K562 (cell line): ENCODE data around the gene COL4A2. TPM values are rescaled to one million over a fixed set of nuclear protein-coding genes. Genes with fewer than 3 reads are reported as not detected.

Source experiments
- CREB3 ChIP-seq: fragments of 450-650 bp; conservative IDR thresholded peaks from 2 replicates; pipeline ENCODE4 v1.6.1; 2016; ENCODE audit warnings: missing genetic modification characterization, low read depth, mild to moderate bottlenecking, missing compliant biosample characterization, moderate library complexity
- E2F1 ChIP-seq: sonication (generic); formaldehyde crosslinking; IDR thresholded peaks from 2 replicates; pipeline ENCODE4 v1.8.1; 2023; ENCODE audit warnings: mild to moderate bottlenecking, missing genetic modification reagents, moderate library complexity
- FOXJ2 ChIP-seq: fragments of 200-800 bp; sonication (Bioruptor generic); IDR thresholded peaks from 2 replicates; pipeline ENCODE4 v1.6.1; 2016; ENCODE audit warnings: missing genetic modification characterization, missing compliant biosample characterization
- HDAC1 ChIP-seq, 2 experiments: fragments of 450-650 bp; IDR thresholded peaks; 2 replicates each; pipeline ENCODE4 v1.6.1; 2016 to 2017; ENCODE audit warnings: inconsistent platforms in 1 of 2, mild to moderate bottlenecking in 1 of 2, moderate library complexity in 1 of 2
- HMG20B ChIP-seq: fragments of 250-450 bp; sonication (Bioruptor Pico); IDR thresholded peaks from 2 replicates; pipeline ENCODE4 v1.5.0; 2021; ENCODE audit warnings: mild to moderate bottlenecking
- ILK ChIP-seq: fragments of 450-650 bp; IDR thresholded peaks from 2 replicates; pipeline ENCODE4 v1.6.1; 2016; ENCODE audit warnings: missing genetic modification characterization, low read depth, mild to moderate bottlenecking, missing compliant biosample characterization, moderate library complexity, borderline replicate concordance
- PKNOX1 ChIP-seq: fragments of 450-650 bp; IDR thresholded peaks from 2 replicates; pipeline ENCODE4 v1.6.1; 2016
- PTBP1 ChIP-seq: fragments of 200-400 bp; formaldehyde crosslinking; IDR thresholded peaks from 2 replicates; pipeline ENCODE4 v1.6.1; 2017; ENCODE audit warnings: low read depth, low read length
- SRSF9 ChIP-seq: fragments of 200-400 bp; formaldehyde crosslinking; IDR thresholded peaks from 2 replicates; pipeline ENCODE4 v1.6.1; 2017; ENCODE audit warnings: low read depth, low read length, borderline replicate concordance
- ZNF766 ChIP-seq: fragments of 200-800 bp; sonication (Bioruptor generic); conservative IDR thresholded peaks from 2 replicates; pipeline ENCODE4 v1.6.1; 2016; ENCODE audit warnings: missing genetic modification characterization, missing compliant biosample characterization
- polyA plus RNA-seq, 8 experiments: library from polyadenylated mRNA; depleted of rRNA in 4 of 8; stranded (reverse) in 5 of 8; unstranded in 3 of 8; fragments of >200 nt; fragmentation: Nextera tagmentation in 2 of 8; fragmentation: Illumina TruSeq in 1 of 8; extraction: Ambion mirVana in 2 of 8; extraction: Trizol in 1 of 8; gene quantifications; 2 replicates each; pipeline versions ENCODE4 v1.2.1 to v1.2.3, GENCODE V29; 2011 to 2014; ENCODE audit warnings: inconsistent platforms in 1 of 8, missing spikeins in 1 of 8
- total RNA-seq, 7 experiments: library from RNA; depleted of rRNA in 6 of 7; stranded (reverse); fragments of >200 nt in 6 of 7; fragmentation: Illumina TruSeq in 2 of 7; extraction: Trizol in 2 of 7; gene quantifications; 2 replicates each; pipeline versions ENCODE4 v1.2.1 to v1.2.3, GENCODE V29; 2011 to 2021; ENCODE audit warnings: low replicate concordance in 1 of 7
- TF ChIP-seq, protein P1 (sequence below), 2 experiments: fragments of 450-650 bp in 1 of 2; IDR thresholded peaks; 2 replicates each; pipeline ENCODE4 v1.6.1; 2011 to 2017; ENCODE audit warnings: low read depth in 2 of 2, antibody characterized with exemption in 1 of 2, borderline replicate concordance in 1 of 2, low read length in 1 of 2, mild to moderate bottlenecking in 1 of 2, mixed read lengths in 1 of 2; ENCODE audit not compliant: control insufficient read depth in 1 of 2
- TF ChIP-seq, protein P2 (sequence below): fragments of 450-650 bp; IDR thresholded peaks from 2 replicates; pipeline ENCODE4 v1.6.1; 2014; ENCODE audit warnings: low read depth, mild to moderate bottlenecking, moderate library complexity, borderline replicate concordance

Gene COL4A2
- total and polyA plus RNA-seq, 9 of the 15 experiments (the other 6 are each of a cell fraction or from before 2014, with no cell fraction given) = 0.13 to 15.2 (median 8.1) TPM

GRCh38 chr13:110509971-110510786 lies 203.1 kb downstream of the COL4A2 start (continued):
- TF ChIP-seq ILK (tag) = no peak
- TF ChIP-seq, protein P1, sequence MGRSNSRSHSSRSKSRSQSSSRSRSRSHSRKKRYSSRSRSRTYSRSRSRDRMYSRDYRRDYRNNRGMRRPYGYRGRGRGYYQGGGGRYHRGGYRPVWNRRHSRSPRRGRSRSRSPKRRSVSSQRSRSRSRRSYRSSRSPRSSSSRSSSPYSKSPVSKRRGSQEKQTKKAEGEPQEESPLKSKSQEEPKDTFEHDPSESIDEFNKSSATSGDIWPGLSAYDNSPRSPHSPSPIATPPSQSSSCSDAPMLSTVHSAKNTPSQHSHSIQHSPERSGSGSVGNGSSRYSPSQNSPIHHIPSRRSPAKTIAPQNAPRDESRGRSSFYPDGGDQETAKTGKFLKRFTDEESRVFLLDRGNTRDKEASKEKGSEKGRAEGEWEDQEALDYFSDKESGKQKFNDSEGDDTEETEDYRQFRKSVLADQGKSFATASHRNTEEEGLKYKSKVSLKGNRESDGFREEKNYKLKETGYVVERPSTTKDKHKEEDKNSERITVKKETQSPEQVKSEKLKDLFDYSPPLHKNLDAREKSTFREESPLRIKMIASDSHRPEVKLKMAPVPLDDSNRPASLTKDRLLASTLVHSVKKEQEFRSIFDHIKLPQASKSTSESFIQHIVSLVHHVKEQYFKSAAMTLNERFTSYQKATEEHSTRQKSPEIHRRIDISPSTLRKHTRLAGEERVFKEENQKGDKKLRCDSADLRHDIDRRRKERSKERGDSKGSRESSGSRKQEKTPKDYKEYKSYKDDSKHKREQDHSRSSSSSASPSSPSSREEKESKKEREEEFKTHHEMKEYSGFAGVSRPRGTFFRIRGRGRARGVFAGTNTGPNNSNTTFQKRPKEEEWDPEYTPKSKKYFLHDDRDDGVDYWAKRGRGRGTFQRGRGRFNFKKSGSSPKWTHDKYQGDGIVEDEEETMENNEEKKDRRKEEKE (IDR thresholded peaks at IDR 0.05; ENCODE audit: borderline replicate concordance in 1 of 2, control insufficient read depth in 1 of 2, low read depth in 2 of 2, low read length in 1 of 2) = no peak
- TF ChIP-seq E2F1 (CRISPR knock-in tag) = no peak
- no peak for TF ChIP-seq HMG20B (CRISPR knock-in tag)
- TF ChIP-seq FOXJ2 (tag) = no peak
- no peak for TF ChIP-seq PKNOX1
- no peak for TF ChIP-seq SRSF9
- TF ChIP-seq CREB3 (tag) = no peak
- TF ChIP-seq, protein P2, sequence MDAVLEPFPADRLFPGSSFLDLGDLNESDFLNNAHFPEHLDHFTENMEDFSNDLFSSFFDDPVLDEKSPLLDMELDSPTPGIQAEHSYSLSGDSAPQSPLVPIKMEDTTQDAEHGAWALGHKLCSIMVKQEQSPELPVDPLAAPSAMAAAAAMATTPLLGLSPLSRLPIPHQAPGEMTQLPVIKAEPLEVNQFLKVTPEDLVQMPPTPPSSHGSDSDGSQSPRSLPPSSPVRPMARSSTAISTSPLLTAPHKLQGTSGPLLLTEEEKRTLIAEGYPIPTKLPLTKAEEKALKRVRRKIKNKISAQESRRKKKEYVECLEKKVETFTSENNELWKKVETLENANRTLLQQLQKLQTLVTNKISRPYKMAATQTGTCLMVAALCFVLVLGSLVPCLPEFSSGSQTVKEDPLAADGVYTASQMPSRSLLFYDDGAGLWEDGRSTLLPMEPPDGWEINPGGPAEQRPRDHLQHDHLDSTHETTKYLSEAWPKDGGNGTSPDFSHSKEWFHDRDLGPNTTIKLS = peak; percentile 35; the same call in 1 of the 2 replicates
- TF ChIP-seq ZNF766 (CRISPR knock-in tag) = no peak
- 0 out of 4 replicates have a peak, but pooled peaks of 1 of the 2 experiments have one; percentile 23 for TF ChIP-seq HDAC1 (IDR thresholded peaks at IDR 0.05)
- TF ChIP-seq PTBP1 = no peak
